Thymus (tissue), 11 donors: ENCODE measurements around the gene OTULIN. TPM values are rescaled to one million over a fixed set of nuclear protein-coding genes. Genes with fewer than 3 reads are reported as not detected.

ENCODE experiments used
- DNase-seq, 9 donors: peaks; one replicate each; pipeline ENCODE4 v3.0.0-alpha.2; 2013; ENCODE audit warnings: low spot score in 9 of 9, low read depth in 6 of 9, missing footprints in 1 of 9
- H3K27ac ChIP-seq, 2 donors: one replicate each; pipeline ENCODE4 v1.5.1; 2013; ENCODE audit warnings: control low read depth in 1 of 2, low read depth in 1 of 2, low read length in 1 of 2, mild to moderate bottlenecking in 1 of 2, moderate library complexity in 1 of 2
- H3K27me3 ChIP-seq, 2 donors: one replicate each; pipeline ENCODE4 v1.5.1; 2013; ENCODE audit warnings: low read length in 1 of 2; ENCODE audit not compliant: control insufficient read depth in 2 of 2, insufficient read depth in 1 of 2
- H3K36me3 ChIP-seq, 2 donors: one replicate each; pipeline ENCODE4 v1.5.1; 2013; ENCODE audit warnings: low read length in 1 of 2, mild to moderate bottlenecking in 1 of 2, moderate library complexity in 1 of 2; ENCODE audit not compliant: control insufficient read depth in 2 of 2, insufficient read depth in 2 of 2
- H3K4me1 ChIP-seq, 2 donors: one replicate each; pipeline ENCODE4 v1.5.1; 2013; ENCODE audit warnings: low read length in 2 of 2; ENCODE audit not compliant: control insufficient read depth in 2 of 2, insufficient read depth in 2 of 2
- H3K4me3 ChIP-seq, 2 donors: one replicate each; pipeline ENCODE4 v1.5.1; 2013; ENCODE audit warnings: low read length in 2 of 2, control low read depth in 1 of 2, mild to moderate bottlenecking in 1 of 2
- H3K9me3 ChIP-seq, 2 donors: one replicate each; pipeline ENCODE4 v1.5.1; 2013; ENCODE audit warnings: low read length in 1 of 2, mild to moderate bottlenecking in 1 of 2; ENCODE audit not compliant: control insufficient read depth in 2 of 2, insufficient read depth in 1 of 2
- WGBS: extraction: QIAGEN DNeasy Blood & Tissue Kit; methylation state at CpG from one replicate; pipeline ENCODE4 v1.1.7; 2013; 5-methylcytosine and 5-hydroxymethylcytosine counted together
- polyA plus RNA-seq: library from polyadenylated mRNA; stranded (reverse); fragments of 200-250 nt; gene quantifications from one replicate; pipeline ENCODE4 v1.2.3, GENCODE V29; 2013
- total RNA-seq: library from RNA; stranded (reverse); fragments of 120-200 nt; gene quantifications from one replicate; pipeline ENCODE4 v1.2.4, GENCODE V29; 2013
- donor health status: healthy.

OTULIN gene
- total and polyA plus RNA-seq, 2 donors: 9.1 to 23.3 TPM

GRCh38 chr5:14665101-14665822 is 744 bp downstream of the OTULIN start:
- H3K4me3 ChIP-seq: peak overlapping the region; percentile 70 to 92
- WGBS: 6% methylated on average over 21 of the region's 21 CpGs
- H3K4me1 ChIP-seq: peaks cover 17 to 33% of the 10 kb centered on the region in 2 donors
- H3K36me3 ChIP-seq: peaks cover 0 to 7% of the 10 kb centered on the region in 2 donors
- peak overlapping the region; percentile 66 to 96 for H3K27ac ChIP-seq
- H3K9me3 ChIP-seq: no peaks in the 10 kb centered on the region
- peak in 4 of 9 donors; percentile 32 to 61 (median 37) for DNase-seq
- H3K27me3 ChIP-seq: no peaks in the 10 kb centered on the region

GRCh38 chr5:14665949-14666348 is 1.4 kb downstream of the OTULIN start:
- peak in 4 of 9 donors; percentile 47 to 74 (median 54) for DNase-seq
- peaks cover 17 to 37% of the 10 kb centered on the region in 2 donors for H3K4me1 ChIP-seq
- 21% methylated on average over 7 of the region's 7 CpGs for WGBS
- H3K27ac ChIP-seq: peak overlapping the region in 1 of 2 donors; percentile 66
- peak overlapping the region; percentile 70 to 92 for H3K4me3 ChIP-seq
- H3K36me3 ChIP-seq: peaks cover 0 to 7% of the 10 kb centered on the region in 2 donors
- H3K9me3 ChIP-seq: no peaks in the 10 kb centered on the region
- no peaks in the 10 kb centered on the region for H3K27me3 ChIP-seq

- peaks cover 17 to 40% of the 10 kb centered on the region in 2 donors for H3K4me1 ChIP-seq
- H3K4me3 ChIP-seq: peak overlapping the region in 1 of 2 donors; percentile 70
Observed at GRCh38 chr5:14666357-14666756, 1.8 kb downstream of the OTULIN start.

GRCh38 chr5:14667290-14667689 is 2.8 kb downstream of the OTULIN start:
- 96% methylated on average over 8 of the region's 8 CpGs for WGBS
- H3K36me3 ChIP-seq: peaks cover 0 to 7% of the 10 kb centered on the region in 2 donors
- peaks cover 17 to 45% of the 10 kb centered on the region in 2 donors for H3K4me1 ChIP-seq
- no peak overlapping the region for H3K4me3 ChIP-seq
- H3K27me3 ChIP-seq: no peaks in the 10 kb centered on the region
- DNase-seq: no peak
- no peak overlapping the region for H3K27ac ChIP-seq
- no peaks in the 10 kb centered on the region for H3K9me3 ChIP-seq

More at GRCh38 chr5:14666357-14666756, 1.8 kb downstream of the OTULIN start:
- peak overlapping the region in 1 of 2 donors; percentile 66 for H3K27ac ChIP-seq
- H3K27me3 ChIP-seq: no peaks in the 10 kb centered on the region
- H3K9me3 ChIP-seq: no peaks in the 10 kb centered on the region
- no peak for DNase-seq
- 71% methylated on average over 2 of the region's 2 CpGs for WGBS
- peaks cover 0 to 7% of the 10 kb centered on the region in 2 donors for H3K36me3 ChIP-seq

GRCh38 chr5:14667770-14668169 is 3.3 kb downstream of the OTULIN start:
- DNase-seq: no peak
- Histone ChIP-seq H3K27ac (peak overlapping the region in 1 of 2 donors; percentile 31), H3K9me3 (no peaks in the 10 kb centered on the region), H3K36me3 (peaks cover 0 to 7% of the 10 kb centered on the region in 2 donors), H3K27me3 (no peaks in the 10 kb centered on the region), H3K4me1 (peaks cover 17 to 50% of the 10 kb centered on the region in 2 donors), H3K4me3 (no peak overlapping the region)
- 90% methylated on average over 1 of the region's 1 CpG for WGBS

GRCh38 chr5:14668181-14668591 is 3.7 kb downstream of the OTULIN start:
- H3K27ac ChIP-seq: peak overlapping the region in 1 of 2 donors; percentile 31
- peaks cover 17 to 47% of the 10 kb centered on the region in 2 donors for H3K4me1 ChIP-seq
- H3K27me3 ChIP-seq: no peaks in the 10 kb centered on the region
- 96% methylated on average over 5 of the region's 5 CpGs for WGBS
- H3K4me3 ChIP-seq: no peak overlapping the region
- H3K36me3 ChIP-seq: peaks cover 0 to 7% of the 10 kb centered on the region in 2 donors
- no peak for DNase-seq
- H3K9me3 ChIP-seq: no peaks in the 10 kb centered on the region

GRCh38 chr5:14669415-14669814 is 4.9 kb downstream of the OTULIN start:
- 96% methylated on average over 5 of the region's 5 CpGs for WGBS
- Histone ChIP-seq H3K27ac (peak overlapping the region in 1 of 2 donors; percentile 33), H3K9me3 (no peaks in the 10 kb centered on the region), H3K27me3 (no peaks in the 10 kb centered on the region), H3K36me3 (peaks cover 4 to 11% of the 10 kb centered on the region in 2 donors), H3K4me1 (peaks cover 12 to 40% of the 10 kb centered on the region in 2 donors), H3K4me3 (no peak overlapping the region)
- no peak for DNase-seq

- H3K27ac ChIP-seq: no peak overlapping the region
- no peak for DNase-seq
Observed at GRCh38 chr5:14669975-14670374, 5.5 kb downstream of the OTULIN start.

GRCh38 chr5:14671414-14671813 is 6.9 kb downstream of the OTULIN start:
- H3K27ac ChIP-seq: peak overlapping the region in 1 of 2 donors; percentile 74
- H3K9me3 ChIP-seq: no peaks in the 10 kb centered on the region
- peaks cover 4 to 12% of the 10 kb centered on the region in 2 donors for H3K36me3 ChIP-seq
- no peak overlapping the region for H3K4me3 ChIP-seq
- peak in 1 of 9 donors; percentile 31 for DNase-seq
- WGBS: 83% methylated on average over 2 of the region's 2 CpGs
- no peaks in the 10 kb centered on the region for H3K27me3 ChIP-seq
- H3K4me1 ChIP-seq: peaks cover 14 to 39% of the 10 kb centered on the region in 2 donors

More at GRCh38 chr5:14669975-14670374, 5.5 kb downstream of the OTULIN start:
- H3K9me3 ChIP-seq: no peaks in the 10 kb centered on the region
- peaks cover 4 to 12% of the 10 kb centered on the region in 2 donors for H3K36me3 ChIP-seq
- WGBS: 91% methylated on average over 1 of the region's 1 CpG
- peaks cover 12 to 40% of the 10 kb centered on the region in 2 donors for H3K4me1 ChIP-seq
- H3K4me3 ChIP-seq: no peak overlapping the region
- H3K27me3 ChIP-seq: no peaks in the 10 kb centered on the region
